ENCODE measurements around the gene CASP10.
"Not testable (repeated sequence)": the region's sequence is repeated elsewhere in the genome, so short reads cannot be mapped to it uniquely, and the experiment has no call there.

The CASP10 gene

GRCh38 chr2:201233812-201234662 lies 51.1 kb downstream of the CASP10 start:
- DNase-seq (ENCODE audit: low read depth): no peak

- DNase-seq (ENCODE audit: low read depth): no peak
Measured at GRCh38 chr2:201234663-201235135, 51.8 kb downstream of the CASP10 start.

- peak; percentile 76 for DNase-seq (ENCODE audit: low read depth)
Measured at GRCh38 chr2:201235860-201236811, 53.2 kb downstream of the CASP10 start.

- DNase-seq (ENCODE audit: low read depth): no peak
Measured at GRCh38 chr2:201237486-201238123, 54.7 kb downstream of the CASP10 start.

- not testable (repeated sequence) for DNase-seq (ENCODE audit: low read depth)
Measured at GRCh38 chr2:201239167-201239935, 56.4 kb downstream of the CASP10 start.

GRCh38 chr2:201242571-201243277 lies 59.8 kb downstream of the CASP10 start:
- DNase-seq (ENCODE audit: low read depth): no peak

- no peak for DNase-seq (ENCODE audit: low read depth)
Measured at GRCh38 chr2:201244829-201245228, 61.9 kb downstream of the CASP10 start.

GRCh38 chr2:201246280-201246679 lies 63.3 kb downstream of the CASP10 start:
- DNase-seq (ENCODE audit: low read depth): no peak

- no peak for DNase-seq (ENCODE audit: low read depth)
Measured at GRCh38 chr2:201248288-201248844, 65.4 kb downstream of the CASP10 start.

GRCh38 chr2:201249889-201250288 lies 66.9 kb downstream of the CASP10 start:
- no peak for DNase-seq (ENCODE audit: low read depth)

GRCh38 chr2:201250741-201251140 lies 67.8 kb downstream of the CASP10 start:
- DNase-seq (ENCODE audit: low read depth): no peak

GRCh38 chr2:201254081-201254730 lies 71.3 kb downstream of the CASP10 start:
- peak; percentile 22 for DNase-seq (ENCODE audit: low read depth)

- peak; percentile 23 for DNase-seq (ENCODE audit: low read depth)
Measured at GRCh38 chr2:201255408-201256033, 72.6 kb downstream of the CASP10 start.

- no peak for DNase-seq (ENCODE audit: low read depth)
Measured at GRCh38 chr2:201256082-201256481, 73.1 kb downstream of the CASP10 start.

- no peak for DNase-seq (ENCODE audit: low read depth)
Measured at GRCh38 chr2:201257381-201257955, 74.5 kb downstream of the CASP10 start.

- peak; percentile 81 for DNase-seq (ENCODE audit: low read depth)
Measured at GRCh38 chr2:201257956-201258665, 75.2 kb downstream of the CASP10 start.

- no peak for DNase-seq (ENCODE audit: low read depth)
Measured at GRCh38 chr2:201258666-201259615, 76.0 kb downstream of the CASP10 start.

All from fibroblast of the conjunctiva (primary cell).